Esophagus muscularis mucosa (tissue), 4 donors: ENCODE measurements around the gene MYLK. TPM values are rescaled to one million over a fixed set of nuclear protein-coding genes. Genes with fewer than 3 reads are reported as not detected.
A peak's percentile ranks its signal among the peaks of the same experiment; 100 is the strongest.
"Not testable (repeated sequence)": the region's sequence is repeated elsewhere in the genome, so short reads cannot be mapped to it uniquely, and the experiment has no call there.

Source experiments
- DNase-seq: peaks from one replicate; pipeline ENCODE4 v3.0.0-alpha.2; 2017; ENCODE audit errors: extremely low spot score
- H3K27ac ChIP-seq, 4 donors: fragments of 200-600 bp; sonication (generic); replicated peaks in 1 of 4; 1 replicate in 3 of 4; 2 replicates in 1 of 4; pipeline ENCODE4 v1.5.1; 2016 to 2019; ENCODE audit warnings: mild to moderate bottlenecking in 1 of 4
- H3K27me3 ChIP-seq, 4 donors: fragments of 200-600 bp; sonication (generic); one replicate each; pipeline versions ENCODE4 v1.5.1 to v1.6.0; 2016 to 2019
- H3K36me3 ChIP-seq, 4 donors: fragments of 200-600 bp; sonication (generic); one replicate each; pipeline ENCODE4 v1.5.1; 2016 to 2019
- H3K4me1 ChIP-seq, 4 donors: fragments of 200-600 bp; sonication (generic); one replicate each; pipeline ENCODE4 v1.5.1; 2016 to 2019
- H3K4me3 ChIP-seq, 4 donors: fragments of 200-600 bp; sonication (generic); 1 replicate in 2 of 4; 2 replicates in 2 of 4; pipeline ENCODE4 v1.5.1; 2016 to 2019; ENCODE audit warnings: mild to moderate bottlenecking in 4 of 4, moderate library complexity in 1 of 4
- H3K9me3 ChIP-seq, 4 donors: fragments of 200-600 bp; sonication (generic); 1 replicate in 3 of 4; 2 replicates in 1 of 4; pipeline ENCODE4 v1.5.1; 2016 to 2019
- EP300 ChIP-seq: sonication (generic); formaldehyde crosslinking; IDR thresholded peaks from one replicate; pipeline ENCODE4 v1.6.1; 2017; ENCODE audit warnings: antibody characterized with exemption
- POLR2A ChIP-seq: fragments of 450-650 bp; IDR thresholded peaks from one replicate; pipeline ENCODE4 v1.6.1; 2017; ENCODE audit warnings: antibody characterized with exemption, moderate library complexity, mild to moderate bottlenecking, low read depth
- POLR2AphosphoS5 ChIP-seq, 2 donors: sonication (generic); formaldehyde crosslinking; IDR thresholded peaks; one replicate each; pipeline ENCODE4 v1.6.1; 2017; ENCODE audit warnings: antibody characterized with exemption in 2 of 2
- WGBS: methylation state at CpG from one replicate; pipeline ENCODE4 v1.1.5; 2018; 5-methylcytosine and 5-hydroxymethylcytosine counted together
- intact Hi-C: fragments of 100-400 bp; cut with DNase I; formaldehyde crosslinking; loops from one replicate; pipeline ENCODE4 v1.15.1; 2023
- total RNA-seq, 4 donors: library from RNA; depleted of rRNA; stranded (reverse); fragments of >200 nt; gene quantifications; one replicate each; pipeline versions ENCODE4 v1.1.0 to v1.2.1, GENCODE V29; 2016
- TF ChIP-seq, protein P1 (sequence below), 3 experiments: fragments of 200-600 bp in 2 of 3; fragments of 450-650 bp in 1 of 3; sonication (generic) in 2 of 3; IDR thresholded peaks; one replicate each; pipeline ENCODE4 v1.5.1; 2017 to 2019; ENCODE audit warnings: antibody characterized with exemption in 3 of 3, mild to moderate bottlenecking in 2 of 3, moderate library complexity in 1 of 3

The MYLK gene
- total RNA-seq, 4 donors from 2014 or later, result 1,983 to 3,208 (median 2,554) TPM

DNA sequence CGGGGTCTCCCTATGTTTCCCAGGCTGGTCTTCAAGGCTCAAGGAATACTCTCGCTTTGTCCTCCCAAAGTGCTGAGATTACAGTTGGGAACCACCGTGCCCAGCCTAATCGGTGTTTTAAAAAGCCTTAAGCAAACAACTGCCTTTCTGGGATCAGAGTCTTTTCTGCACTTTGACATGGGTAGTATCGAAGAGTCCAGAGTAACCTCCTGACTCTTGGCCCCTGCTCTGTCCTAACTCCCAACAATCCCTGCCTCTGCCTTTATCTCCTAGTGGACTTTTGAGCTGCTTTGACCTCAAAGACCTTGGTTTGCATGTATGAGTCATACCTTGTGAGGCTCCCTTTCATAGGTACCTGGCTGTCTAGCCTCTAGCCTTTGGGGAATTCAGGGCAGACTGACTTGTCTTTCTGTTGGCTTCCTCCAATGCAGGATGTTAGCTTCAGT lies 278.3 kb downstream of the MYLK start:
- peaks cover 0 to 5% (median 0%) of the 10 kb centered on the region in 4 donors for H3K36me3 ChIP-seq
- 93% methylated on average over 5 of the region's 5 CpGs for WGBS
- no peak for TF ChIP-seq POLR2A
- peak in 1 of 2 donors; percentile 54 for TF ChIP-seq POLR2AphosphoS5 (IDR thresholded peaks at IDR 0.05)
- intact Hi-C loops, result no loop called here
- no peaks in the 10 kb centered on the region for H3K9me3 ChIP-seq
- H3K4me1 ChIP-seq, result peaks cover 0 to 17% (median 9%) of the 10 kb centered on the region in 4 donors
- DNase-seq, result no peak
- no peak overlapping the region for H3K4me3 ChIP-seq
- no peaks in the 10 kb centered on the region for H3K27me3 ChIP-seq
- peak overlapping the region in 2 of 4 donors; percentile 11 to 30 for H3K27ac ChIP-seq

DNA sequence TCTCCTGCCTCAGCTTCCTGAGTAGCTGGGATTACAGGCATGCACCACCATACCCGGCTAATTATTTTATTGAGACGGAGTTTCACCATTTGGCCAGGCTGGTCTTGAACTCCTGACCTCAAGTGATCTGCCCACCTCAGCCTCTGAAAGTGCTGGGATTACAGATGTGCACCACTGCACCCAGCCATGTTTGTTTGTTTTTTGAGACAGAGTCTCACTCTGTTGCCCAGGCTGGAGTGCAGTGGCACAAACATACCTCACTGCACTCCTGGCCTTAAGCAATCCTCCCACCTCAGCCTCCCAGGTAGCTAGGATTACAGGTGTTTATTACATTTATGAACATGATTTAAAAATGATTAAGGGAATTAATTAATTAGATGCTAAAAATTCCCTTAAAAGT lies 281.0 kb downstream of the MYLK start:
- WGBS, result 50% methylated on average over 2 of the region's 2 CpGs

DNA sequence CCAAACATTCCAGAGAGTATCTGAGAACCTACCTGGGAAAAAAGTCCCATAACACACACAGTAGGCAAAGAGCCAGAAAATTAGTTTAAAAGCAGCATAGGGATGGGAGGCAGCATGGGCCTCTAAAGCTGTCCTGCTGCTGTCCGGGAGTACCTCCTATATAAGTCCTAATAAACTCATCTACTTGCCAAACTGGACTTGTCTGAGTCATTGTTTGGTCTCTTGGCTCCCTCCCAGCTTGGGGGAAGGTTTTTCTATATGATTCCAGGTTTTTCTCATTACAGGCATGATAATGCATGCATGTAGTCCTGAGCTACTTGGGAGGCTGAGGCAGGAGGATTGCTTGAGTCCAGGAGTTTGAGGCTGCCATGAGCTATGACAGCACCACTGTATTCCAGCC lies 281.8 kb downstream of the MYLK start:
- WGBS, result 29% methylated on average over 1 of the region's 1 CpG
- Histone ChIP-seq H3K27me3 (no peaks in the 10 kb centered on the region), H3K4me1 (peaks cover 0 to 12% (median 9%) of the 10 kb centered on the region in 4 donors), H3K4me3 (no peak overlapping the region), H3K9me3 (no peaks in the 10 kb centered on the region), H3K36me3 (no peaks in the 10 kb centered on the region), H3K27ac (peak overlapping the region in 1 of 4 donors; percentile 17)
- no peak for DNase-seq
- intact Hi-C loops, result no loop called here
- peak in 1 of 2 donors; percentile 31 for TF ChIP-seq POLR2AphosphoS5 (IDR thresholded peaks at IDR 0.05)
- TF ChIP-seq, protein P1, sequence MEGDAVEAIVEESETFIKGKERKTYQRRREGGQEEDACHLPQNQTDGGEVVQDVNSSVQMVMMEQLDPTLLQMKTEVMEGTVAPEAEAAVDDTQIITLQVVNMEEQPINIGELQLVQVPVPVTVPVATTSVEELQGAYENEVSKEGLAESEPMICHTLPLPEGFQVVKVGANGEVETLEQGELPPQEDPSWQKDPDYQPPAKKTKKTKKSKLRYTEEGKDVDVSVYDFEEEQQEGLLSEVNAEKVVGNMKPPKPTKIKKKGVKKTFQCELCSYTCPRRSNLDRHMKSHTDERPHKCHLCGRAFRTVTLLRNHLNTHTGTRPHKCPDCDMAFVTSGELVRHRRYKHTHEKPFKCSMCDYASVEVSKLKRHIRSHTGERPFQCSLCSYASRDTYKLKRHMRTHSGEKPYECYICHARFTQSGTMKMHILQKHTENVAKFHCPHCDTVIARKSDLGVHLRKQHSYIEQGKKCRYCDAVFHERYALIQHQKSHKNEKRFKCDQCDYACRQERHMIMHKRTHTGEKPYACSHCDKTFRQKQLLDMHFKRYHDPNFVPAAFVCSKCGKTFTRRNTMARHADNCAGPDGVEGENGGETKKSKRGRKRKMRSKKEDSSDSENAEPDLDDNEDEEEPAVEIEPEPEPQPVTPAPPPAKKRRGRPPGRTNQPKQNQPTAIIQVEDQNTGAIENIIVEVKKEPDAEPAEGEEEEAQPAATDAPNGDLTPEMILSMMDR (IDR thresholded peaks at IDR 0.05), result no peak
- TF ChIP-seq EP300, result no peak
- TF ChIP-seq POLR2A, result no peak

More for the DNA sequence above, 281.0 kb downstream of the MYLK start:
- peaks cover 0 to 12% (median 9%) of the 10 kb centered on the region in 4 donors for H3K4me1 ChIP-seq
- H3K27ac ChIP-seq, H3K9me3 ChIP-seq, intact Hi-C loops, H3K27me3 ChIP-seq, DNase-seq, H3K4me3 ChIP-seq, H3K36me3 ChIP-seq: not testable (repeated sequence)

DNA sequence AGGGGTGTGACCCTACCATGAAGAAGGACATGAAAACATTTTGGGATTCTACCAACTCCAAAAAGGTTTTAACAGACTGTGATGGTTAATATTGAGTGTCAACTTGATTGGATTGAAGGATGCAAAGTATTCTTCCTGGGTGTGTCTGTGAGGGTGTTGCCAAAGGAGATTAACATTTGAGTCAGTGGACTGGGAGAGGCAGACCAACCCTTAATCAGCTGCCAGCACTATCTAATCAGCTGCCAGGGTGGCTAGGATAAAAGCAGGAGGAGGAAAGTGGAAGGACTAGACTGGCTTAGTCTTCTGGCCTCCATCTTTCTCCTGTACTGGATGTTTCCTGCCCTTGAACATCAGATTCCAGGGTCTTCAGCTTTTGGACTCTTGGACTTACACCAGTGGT lies 283.3 kb downstream of the MYLK start:
- H3K9me3 ChIP-seq, H3K27ac ChIP-seq, DNase-seq, H3K27me3 ChIP-seq, intact Hi-C loops, H3K36me3 ChIP-seq, H3K4me3 ChIP-seq: not testable (repeated sequence)
- H3K4me1 ChIP-seq, result peaks cover 0 to 12% (median 9%) of the 10 kb centered on the region in 4 donors

DNA sequence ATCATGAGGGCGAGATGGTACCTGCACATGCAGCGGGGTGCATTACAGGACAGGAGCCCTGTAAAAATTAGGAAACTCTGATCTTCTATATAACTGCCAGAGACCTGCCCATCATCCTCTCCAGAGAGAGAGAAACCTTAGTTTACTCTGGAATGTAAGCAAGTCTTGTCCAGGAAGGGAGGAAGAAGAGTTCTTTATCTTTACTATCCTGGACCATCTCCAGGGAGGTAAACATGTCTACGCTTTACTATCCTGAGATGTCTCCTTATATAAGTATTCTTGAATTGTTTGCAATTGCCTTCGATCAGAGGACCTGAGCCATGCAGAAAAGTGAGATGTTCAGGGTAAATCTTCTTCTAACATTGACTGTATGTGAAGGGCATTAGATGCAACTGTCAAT lies 286.6 kb downstream of the MYLK start:
- intact Hi-C loops, result loop anchor here (10.0 kb wide), 1 partner anchor 287 kb away; the partner anchor contains the start of gene MYLK
- TF ChIP-seq, protein P1 (IDR thresholded peaks at IDR 0.05), result no peak
- WGBS, result 89% methylated on average over 4 of the region's 4 CpGs

DNA sequence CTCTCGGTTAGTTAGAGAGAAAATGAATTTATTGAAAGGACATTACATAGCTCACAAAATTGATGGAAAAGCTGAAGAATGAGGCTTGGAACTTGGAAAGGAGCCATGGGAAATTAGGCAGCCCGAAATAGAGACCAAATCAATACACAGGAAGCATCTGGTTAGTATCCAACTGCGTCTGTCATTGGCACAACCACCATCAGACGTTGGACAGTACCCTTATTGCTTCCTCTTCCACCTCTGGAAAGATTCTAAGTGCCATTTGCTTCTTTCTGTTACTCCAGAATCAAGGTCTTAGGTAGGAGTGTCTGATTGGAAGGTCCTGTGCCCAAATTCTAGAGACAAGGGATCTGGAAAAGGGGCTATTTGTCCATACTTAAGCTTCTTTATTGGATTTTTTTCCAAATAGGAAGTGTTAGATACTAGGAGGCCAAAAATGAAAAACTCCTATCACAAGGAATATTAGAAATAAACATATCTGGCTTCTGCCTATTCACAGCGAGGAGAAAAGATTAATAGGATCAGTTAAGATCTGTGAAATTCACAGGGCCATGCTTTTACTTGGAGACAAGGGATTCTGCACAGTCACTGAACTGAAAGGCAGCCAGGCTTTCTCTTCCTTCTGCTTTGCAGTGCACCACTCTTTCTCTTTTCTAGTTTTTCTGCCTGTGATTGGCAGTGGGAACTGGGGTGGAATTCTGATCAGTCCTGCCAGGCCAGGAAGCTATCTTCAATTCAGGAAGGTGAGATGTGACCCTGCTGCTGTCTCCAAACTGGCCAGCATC lies 288.5 kb downstream of the MYLK start:
- intact Hi-C loops, result loop anchor here (10.0 kb wide), 1 partner anchor 289 kb away; the partner anchor contains the start of gene MYLK

More for the DNA sequence above, 286.6 kb downstream of the MYLK start:
- Histone ChIP-seq H3K27ac (no peak overlapping the region), H3K36me3 (no peaks in the 10 kb centered on the region), H3K4me1 (peaks cover 0 to 12% (median 8%) of the 10 kb centered on the region in 4 donors), H3K4me3 (no peak overlapping the region), H3K27me3 (no peaks in the 10 kb centered on the region), H3K9me3 (no peaks in the 10 kb centered on the region)
- peak; percentile 7 for DNase-seq

More for the DNA sequence above, 288.5 kb downstream of the MYLK start:
- peaks cover 0 to 3% (median 0%) of the 10 kb centered on the region in 4 donors for H3K9me3 ChIP-seq
- TF ChIP-seq POLR2A (no peak), EP300 (no peak), POLR2AphosphoS5 (IDR thresholded peaks at IDR 0.05) (no peak)
- TF ChIP-seq, protein P1 (IDR thresholded peaks at IDR 0.05), result no peak
- peak; percentile 24 for DNase-seq
- H3K4me1 ChIP-seq, result no peaks in the 10 kb centered on the region
- H3K4me3 ChIP-seq, result no peak overlapping the region
- WGBS, result 66% methylated on average over 5 of the region's 5 CpGs
- H3K27ac ChIP-seq, result no peak overlapping the region
- no peaks in the 10 kb centered on the region for H3K36me3 ChIP-seq
- H3K27me3 ChIP-seq, result no peaks in the 10 kb centered on the region
